NCI-H1417 treated with DMSO at 0.1 percent for 48 hours (cell line): Measurements from ENCODE around the gene DERA.
"Not testable (repeated sequence)": the region's sequence is repeated elsewhere in the genome, so short reads cannot be mapped to it uniquely, and the experiment has no call there.

Experiments
- DNase-seq: peaks from one replicate; lab custom pipeline; 2025; lab: John Stamatoyannopoulos, UW

DERA gene

GRCh38 chr12:16008421-16008824 is 97.3 kb downstream of the DERA start:
- no peak for DNase-seq

DNA sequence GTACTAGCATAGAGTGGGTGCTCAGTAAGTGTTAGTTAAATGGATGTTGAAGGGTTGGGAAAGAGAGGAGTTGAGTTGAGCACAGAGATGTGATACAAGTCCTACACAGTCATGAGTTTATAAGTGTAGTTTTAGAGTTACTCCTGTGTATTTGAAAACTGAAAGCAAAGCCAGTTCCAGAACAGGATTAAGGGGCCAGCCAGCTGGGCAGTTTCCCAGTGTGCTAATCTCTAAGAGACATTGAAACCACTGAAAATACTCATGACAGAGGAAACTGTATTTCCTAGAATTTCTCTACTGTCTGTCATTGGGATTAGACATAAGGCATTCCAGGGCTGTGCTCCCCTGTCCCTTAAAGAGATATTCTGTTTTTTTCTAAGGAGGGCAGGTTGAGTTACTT is 101.0 kb downstream of the DERA start:
- DNase-seq, result no peak

DNA sequence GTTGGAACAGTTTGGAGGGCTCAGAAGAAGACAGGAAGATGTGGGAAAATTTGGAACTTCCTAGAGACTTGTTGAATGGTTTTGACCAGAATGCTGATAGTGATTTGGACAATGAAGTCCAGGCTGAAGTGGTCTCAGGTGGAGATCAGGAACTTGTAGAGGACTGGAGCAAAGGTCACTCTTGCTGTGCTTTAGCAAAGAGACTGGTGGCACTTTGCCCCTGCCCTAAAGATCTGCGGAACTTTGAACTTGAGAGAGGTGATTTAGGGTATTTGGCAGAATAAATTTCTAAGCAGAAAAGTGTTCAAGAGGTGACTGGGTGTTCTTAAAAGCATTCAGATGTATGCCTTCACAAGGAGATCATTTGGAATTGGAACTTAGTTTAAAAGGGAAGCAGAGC is 102.6 kb downstream of the DERA start:
- not testable (repeated sequence) for DNase-seq

- DNase-seq, result not testable (repeated sequence)
Measured at GRCh38 chr12:16014394-16014793, 103.3 kb downstream of the DERA start.

DNA sequence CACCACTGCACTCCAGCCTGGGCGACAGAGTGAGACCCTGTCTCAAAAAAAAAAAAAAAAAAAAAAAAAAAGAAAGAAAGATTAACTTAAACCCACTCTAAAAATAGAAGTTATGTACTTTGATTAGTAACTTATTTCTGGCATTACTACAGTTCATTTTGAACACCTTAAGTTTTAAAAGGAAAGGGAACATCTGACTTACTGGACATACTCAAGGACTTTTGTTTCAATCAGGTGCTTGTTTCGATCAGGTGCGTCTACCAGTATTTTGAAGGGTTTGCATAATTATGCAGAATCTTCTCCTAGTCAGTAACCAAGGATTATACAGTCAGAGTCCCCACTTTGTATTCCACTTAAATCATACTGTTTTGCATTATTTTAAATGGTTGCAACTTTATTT is 105.6 kb downstream of the DERA start:
- no peak for DNase-seq

DNA sequence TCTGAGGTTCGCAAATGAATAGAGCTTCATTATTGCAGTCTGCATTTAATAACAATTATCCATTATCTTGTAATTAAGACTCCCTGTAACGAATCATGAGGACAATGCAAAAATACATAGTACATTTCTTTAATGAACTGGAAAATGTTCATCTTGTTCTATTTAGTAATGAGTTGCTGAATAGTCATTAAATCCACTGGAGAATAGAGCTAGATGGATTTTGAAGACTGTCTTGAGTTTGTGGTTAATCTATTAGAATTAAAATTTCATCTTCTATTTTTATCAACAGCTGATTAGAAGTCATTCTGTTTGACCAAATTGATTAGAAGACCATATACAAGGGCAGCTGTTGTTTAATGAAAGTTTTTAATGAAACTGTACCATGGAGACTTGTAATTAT is 107.2 kb downstream of the DERA start:
- no peak for DNase-seq

DNA sequence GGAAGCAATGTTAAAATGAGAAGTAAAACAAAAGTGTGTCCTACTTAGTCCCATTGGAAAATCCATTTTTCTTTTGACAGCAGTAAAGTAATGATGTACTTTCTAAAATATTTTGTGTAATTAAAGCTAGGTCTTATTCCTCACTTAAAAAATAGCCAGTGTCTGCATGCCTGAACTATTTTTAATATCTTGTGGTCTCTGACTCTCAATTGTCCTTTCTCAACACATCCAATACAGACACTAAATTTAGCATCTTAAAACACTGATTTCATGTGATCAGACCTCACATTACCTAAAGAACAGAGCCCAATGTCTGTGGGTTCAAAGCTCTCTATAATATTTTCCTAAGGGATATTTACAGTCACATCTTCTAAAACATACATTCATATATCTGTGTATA is 108.0 kb downstream of the DERA start:
- DNase-seq, result no peak

DNA sequence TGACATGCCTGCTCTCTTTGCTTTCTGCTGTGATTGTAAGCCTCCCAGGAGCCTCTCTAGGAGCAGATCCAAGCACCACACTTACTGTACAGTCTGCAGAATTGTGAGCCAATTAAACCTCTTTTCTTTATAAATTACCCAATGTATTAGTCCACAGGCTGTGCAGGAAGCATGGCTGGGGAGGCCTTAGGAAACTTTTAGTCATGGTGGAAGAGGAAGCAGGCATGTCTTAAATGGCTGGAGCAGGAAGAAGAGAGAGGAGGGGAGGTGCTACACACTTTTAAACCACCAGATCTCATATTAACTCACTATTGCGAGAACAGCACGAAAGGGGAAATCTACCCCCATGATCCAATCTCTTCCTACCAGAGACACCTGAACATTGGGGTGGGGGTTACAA is 108.9 kb downstream of the DERA start:
- DNase-seq, result no peak

- no peak for DNase-seq
Measured at GRCh38 chr12:16021026-16021425, 109.9 kb downstream of the DERA start.

GRCh38 chr12:16021676-16022075 is 110.5 kb downstream of the DERA start:
- no peak for DNase-seq

DNA sequence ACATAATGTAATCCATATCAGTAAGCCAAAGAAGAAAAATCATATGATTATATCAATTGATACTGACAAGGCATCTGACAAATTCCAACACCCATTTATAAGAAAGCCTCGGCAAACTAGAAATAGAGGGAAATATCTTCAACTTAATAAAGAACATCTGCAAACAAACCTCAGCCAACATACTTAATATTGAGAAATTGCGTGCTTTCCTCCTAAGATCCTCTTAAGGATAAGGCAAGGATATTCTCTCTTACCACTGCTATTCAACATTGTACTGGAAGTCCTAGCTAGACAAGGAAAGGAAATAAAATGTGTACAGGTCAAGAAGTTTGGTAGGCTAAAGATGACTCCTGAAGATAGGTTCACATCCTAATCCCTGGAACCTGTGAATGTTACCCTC is 115.9 kb downstream of the DERA start:
- DNase-seq, result no peak

- DNase-seq, result no peak
Measured at GRCh38 chr12:16030744-16031143, 119.6 kb downstream of the DERA start.

- DNase-seq, result no peak
Measured at GRCh38 chr12:16034136-16034817, 123.1 kb downstream of the DERA start.

DNA sequence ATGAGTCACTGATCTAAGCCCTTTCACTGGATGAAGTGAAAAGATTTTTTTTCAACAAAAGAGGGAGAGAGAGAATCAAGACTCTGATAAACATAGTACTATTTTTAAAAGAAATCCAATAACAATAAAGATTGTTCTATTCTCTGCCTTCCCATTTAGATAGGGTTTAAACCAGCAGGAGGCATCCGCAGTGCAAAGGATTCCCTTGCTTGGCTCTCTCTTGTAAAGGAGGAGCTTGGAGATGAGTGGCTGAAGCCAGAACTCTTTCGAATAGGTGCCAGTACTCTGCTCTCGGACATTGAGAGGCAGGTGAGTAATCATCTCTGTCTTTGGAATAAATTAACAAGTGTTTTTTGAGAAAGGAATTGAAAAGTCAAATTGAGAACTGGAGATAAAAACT is 124.9 kb downstream of the DERA start:
- no peak for DNase-seq

DNA sequence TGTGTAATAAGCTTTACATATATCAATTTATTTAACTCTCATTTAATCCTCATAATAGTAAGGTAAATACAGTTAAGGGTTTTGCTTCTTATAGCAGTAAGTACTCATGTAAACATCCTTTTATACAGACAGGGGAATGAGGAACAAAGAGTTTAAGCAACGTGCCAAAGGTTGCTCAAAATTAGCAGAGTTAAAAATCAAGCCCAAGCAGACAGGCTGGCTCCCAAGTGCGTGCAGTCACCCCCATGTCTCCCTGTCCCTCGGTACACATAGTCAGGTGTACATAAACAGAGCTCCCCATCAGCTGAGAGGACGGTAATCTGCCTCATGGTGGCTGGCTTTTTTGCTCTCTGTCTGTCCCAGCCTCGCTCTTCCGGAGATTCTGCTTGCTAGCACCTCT is 126.4 kb downstream of the DERA start:
- DNase-seq, result no peak

GRCh38 chr12:16043480-16043879 is 132.3 kb downstream of the DERA start:
- DNase-seq, result no peak

- no peak for DNase-seq
Measured at GRCh38 chr12:16046266-16046665, 135.1 kb downstream of the DERA start.

- DNase-seq, result no peak
Measured at GRCh38 chr12:16048511-16048910, 137.4 kb downstream of the DERA start.

GRCh38 chr12:16056910-16057309 is 145.8 kb downstream of the DERA start:
- DNase-seq, result no peak

DNA sequence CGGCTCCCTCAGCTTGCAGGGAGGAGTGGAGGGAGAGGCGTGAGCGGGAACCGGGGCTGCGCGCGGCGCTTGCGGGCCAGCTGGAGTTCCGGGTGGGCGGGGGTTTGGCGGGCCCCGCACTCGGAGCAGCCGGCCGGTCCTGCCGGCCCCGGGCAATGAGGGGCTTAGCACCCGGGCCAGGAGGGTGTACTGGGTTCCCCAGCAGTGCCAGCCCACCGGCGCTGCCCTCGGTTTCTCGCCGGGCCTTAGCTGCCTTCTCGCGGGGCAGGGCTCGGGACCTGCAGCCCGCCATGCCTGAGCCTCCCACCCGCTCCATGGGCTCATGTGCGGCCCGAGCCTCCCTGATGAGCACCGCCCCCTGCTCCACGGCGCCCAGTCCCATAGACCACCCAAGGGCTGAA is 146.2 kb downstream of the DERA start:
- not testable (repeated sequence) for DNase-seq

DNA sequence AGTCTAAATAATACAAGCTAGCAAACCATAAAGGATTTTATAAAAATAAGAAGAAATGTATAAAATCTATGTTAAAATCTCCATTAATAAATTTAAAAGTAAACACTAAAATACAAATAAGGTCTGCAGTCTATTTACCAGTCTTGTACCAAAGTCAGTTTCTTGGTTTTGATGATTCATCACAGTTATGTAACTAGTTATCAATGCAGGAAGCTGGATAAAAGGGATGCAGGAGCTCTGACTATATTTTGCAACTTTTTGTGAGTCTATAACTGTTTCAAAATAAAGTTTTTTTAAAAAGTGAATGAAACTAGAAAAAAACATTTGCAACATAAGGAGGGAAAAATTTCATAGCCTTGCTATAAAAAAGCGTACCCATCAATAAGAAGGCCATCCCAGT is 151.5 kb downstream of the DERA start:
- no peak for DNase-seq

DNA sequence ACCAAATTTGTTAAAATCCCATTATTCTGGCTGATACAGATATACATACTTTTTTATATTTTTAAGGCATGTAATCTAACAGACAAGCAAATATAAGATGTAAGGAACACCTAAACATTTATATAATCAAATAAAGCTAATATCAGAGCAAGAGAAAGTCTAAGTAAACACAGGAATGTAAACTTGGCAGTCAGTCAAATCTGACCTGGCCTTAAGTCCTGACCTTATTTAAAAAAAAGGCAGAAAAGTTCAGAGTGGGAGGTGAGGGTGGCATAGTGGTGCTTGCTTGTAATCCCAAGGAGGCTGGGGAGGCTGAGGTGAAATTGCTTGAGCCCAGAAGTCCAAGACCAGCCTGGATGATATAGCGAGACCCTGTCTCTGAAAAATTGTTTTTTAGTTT is 152.6 kb downstream of the DERA start:
- DNase-seq, result no peak

- DNase-seq, result no peak
Measured at GRCh38 chr12:16070113-16070512, 159.0 kb downstream of the DERA start.

DNA sequence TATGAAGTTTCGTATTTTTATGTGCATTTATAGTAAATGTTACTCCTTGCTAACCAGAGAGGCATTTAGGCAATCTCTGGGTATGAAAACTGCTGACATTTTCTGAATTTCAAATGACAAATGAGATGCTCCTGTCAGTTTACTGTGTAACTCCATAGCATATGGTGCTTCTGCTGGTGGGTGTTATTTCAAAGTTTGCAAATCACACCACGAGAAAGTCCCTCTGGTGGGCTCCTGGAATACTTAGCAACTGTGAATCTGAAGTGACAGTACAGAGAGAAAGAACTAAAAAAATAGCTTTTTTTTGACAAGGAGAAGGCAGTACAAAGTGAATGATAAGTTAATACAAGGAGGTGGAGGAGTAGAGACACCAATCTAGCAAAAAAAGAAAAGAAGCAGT is 161.5 kb downstream of the DERA start:
- no peak for DNase-seq

DNA sequence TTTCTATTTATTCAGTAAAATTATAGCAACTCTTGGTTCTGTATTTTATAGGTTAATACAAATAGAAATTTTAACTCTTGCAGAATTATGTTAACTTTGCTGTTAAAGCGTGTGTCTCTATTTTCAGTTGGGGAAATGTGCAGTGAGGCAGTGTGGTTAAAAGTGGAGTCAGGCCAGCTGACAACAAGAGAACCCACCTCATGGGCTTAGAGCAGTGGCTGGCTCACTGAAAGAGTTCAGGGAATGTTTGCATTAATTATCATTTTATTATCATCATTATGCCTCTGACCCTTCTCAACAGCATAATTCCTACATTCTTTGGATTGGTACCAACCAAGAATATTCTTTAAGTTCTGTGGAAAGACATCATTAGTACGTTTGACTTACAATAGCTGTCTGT is 163.8 kb downstream of the DERA start:
- DNase-seq, result no peak
